Loucy (cell line): ENCODE data around the gene C13orf46.

ENCODE experiments used
- EZH2phosphoT487 ChIP-seq: fragments of 200-600 bp; IDR thresholded peaks from 2 replicates; pipeline ENCODE4 v1.6.1; 2018; ENCODE audit warnings: antibody characterized with exemption, mild to moderate bottlenecking, moderate library complexity, borderline replicate concordance
- TF ChIP-seq, protein P1 (sequence below): fragments of 200-600 bp; sonication (generic); conservative IDR thresholded peaks from 2 replicates; pipeline ENCODE4 v1.5.1; 2014; ENCODE audit warnings: mild to moderate bottlenecking, antibody characterized with exemption, low read length

DNA sequence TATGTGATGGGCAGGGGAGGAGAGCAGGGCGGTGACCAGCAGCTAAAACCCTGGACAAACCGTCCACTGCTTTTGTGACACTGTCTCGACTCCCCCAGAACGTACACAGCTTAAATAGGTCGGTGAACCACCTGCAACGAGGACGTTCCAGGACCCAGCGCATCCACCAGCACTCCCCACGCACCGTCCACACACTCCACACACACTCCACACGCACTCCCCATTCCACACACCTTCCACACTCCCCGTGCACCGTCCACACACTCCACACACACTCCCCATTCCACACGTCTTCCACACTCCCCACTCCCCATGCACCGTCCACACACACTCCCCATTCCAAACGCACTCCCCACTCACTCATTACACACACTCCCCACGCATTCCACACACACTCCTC lies 38.3 kb upstream of the C13orf46 start:
- TF ChIP-seq, protein P1, sequence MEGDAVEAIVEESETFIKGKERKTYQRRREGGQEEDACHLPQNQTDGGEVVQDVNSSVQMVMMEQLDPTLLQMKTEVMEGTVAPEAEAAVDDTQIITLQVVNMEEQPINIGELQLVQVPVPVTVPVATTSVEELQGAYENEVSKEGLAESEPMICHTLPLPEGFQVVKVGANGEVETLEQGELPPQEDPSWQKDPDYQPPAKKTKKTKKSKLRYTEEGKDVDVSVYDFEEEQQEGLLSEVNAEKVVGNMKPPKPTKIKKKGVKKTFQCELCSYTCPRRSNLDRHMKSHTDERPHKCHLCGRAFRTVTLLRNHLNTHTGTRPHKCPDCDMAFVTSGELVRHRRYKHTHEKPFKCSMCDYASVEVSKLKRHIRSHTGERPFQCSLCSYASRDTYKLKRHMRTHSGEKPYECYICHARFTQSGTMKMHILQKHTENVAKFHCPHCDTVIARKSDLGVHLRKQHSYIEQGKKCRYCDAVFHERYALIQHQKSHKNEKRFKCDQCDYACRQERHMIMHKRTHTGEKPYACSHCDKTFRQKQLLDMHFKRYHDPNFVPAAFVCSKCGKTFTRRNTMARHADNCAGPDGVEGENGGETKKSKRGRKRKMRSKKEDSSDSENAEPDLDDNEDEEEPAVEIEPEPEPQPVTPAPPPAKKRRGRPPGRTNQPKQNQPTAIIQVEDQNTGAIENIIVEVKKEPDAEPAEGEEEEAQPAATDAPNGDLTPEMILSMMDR, result no peak
- TF ChIP-seq EZH2phosphoT487, result no peak
